ENCODE results near the gene CXCL3. TPM values are rescaled to one million over a fixed set of nuclear protein-coding genes. Genes with fewer than 3 reads are reported as not detected.

CXCL3 gene
- polyA plus RNA-seq, 3 donors, result 0.18 to 0.39 (median 0.33) TPM

Other genes starting within 250 kb of the CXCL3 start
- gene CXCL6, start 202.0 kb downstream of the CXCL3 start, polyA plus RNA-seq (ENCODE audit: insufficient read length in 3 of 3), result under 1 TPM in 1 of 3 donors, not detected in 2; 0.17 TPM
- gene PF4V1, start 185.4 kb downstream of the CXCL3 start, polyA plus RNA-seq (ENCODE audit: insufficient read length in 3 of 3), result 1 to 10 TPM in 1 of 3 donors, under 1 TPM in 2; 0.31 to 2.0 (median 0.71) TPM
- under 1 TPM; 0.50 to 0.71 (median 0.67) TPM for gene CXCL1, start 169.3 kb downstream of the CXCL3 start, polyA plus RNA-seq (ENCODE audit: insufficient read length in 3 of 3)
- gene PF4, start 56.7 kb downstream of the CXCL3 start, polyA plus RNA-seq (ENCODE audit: insufficient read length in 3 of 3), result 10 to 100 TPM in 1 of 3 donors, 1 to 10 TPM in 2; 6.3 to 15.1 (median 6.8) TPM
- 10 to 100 TPM; 27.0 to 63.5 (median 28.3) TPM for gene PPBP, start 50.5 kb downstream of the CXCL3 start, polyA plus RNA-seq (ENCODE audit: insufficient read length in 3 of 3)
- gene CXCL5, start 40.0 kb downstream of the CXCL3 start, polyA plus RNA-seq (ENCODE audit: insufficient read length in 3 of 3), result under 1 TPM in 2 of 3 donors, not detected in 1; 0.11 to 0.17 TPM
- under 1 TPM; 0.17 to 0.36 (median 0.31) TPM for gene CXCL2, start 60.5 kb upstream of the CXCL3 start, polyA plus RNA-seq (ENCODE audit: insufficient read length in 3 of 3)
- 10 to 100 TPM; 20.9 to 25.7 (median 22.7) TPM for gene MTHFD2L, start 119.4 kb upstream of the CXCL3 start, polyA plus RNA-seq (ENCODE audit: insufficient read length in 3 of 3)